Smooth muscle cell (in vitro differentiated cells): ENCODE results near the gene CDC14A. TPM values are rescaled to one million over a fixed set of nuclear protein-coding genes. Genes with fewer than 3 reads are reported as not detected.

Experiments
- DNase-seq: peaks from one replicate; lab custom pipeline; 2025; ENCODE audit not compliant: unreplicated experiment; lab: John Stamatoyannopoulos, UW
- H2AFZ ChIP-seq: fragments of 200-600 bp; sonication (generic); 2 replicates; pipeline ENCODE4 v1.6.0; 2016; ENCODE audit warnings: antibody characterized with exemption, low read depth, mild to moderate bottlenecking
- H3F3A ChIP-seq: fragments of 200-600 bp; sonication (generic); 2 replicates; pipeline ENCODE4 v1.6.0; 2017; ENCODE audit warnings: antibody characterized with exemption, low read depth
- H3K27ac ChIP-seq: fragments of 200-600 bp; sonication (generic); 2 replicates; pipeline ENCODE4 v1.5.1; 2016; ENCODE audit warnings: low read depth, mild to moderate bottlenecking
- H3K27me3 ChIP-seq: fragments of 200-600 bp; sonication (generic); 2 replicates; pipeline ENCODE4 v1.6.1; 2016; ENCODE audit warnings: low read depth, mild to moderate bottlenecking
- H3K36me3 ChIP-seq: fragments of 200-600 bp; sonication (generic); 2 replicates; pipeline ENCODE4 v1.5.1; 2016; ENCODE audit warnings: low read depth
- H3K4me1 ChIP-seq: fragments of 200-600 bp; sonication (generic); 2 replicates; pipeline ENCODE4 v1.5.1; 2016; ENCODE audit warnings: low read depth
- H3K4me2 ChIP-seq: fragments of 200-600 bp; sonication (generic); 2 replicates; pipeline ENCODE4 v1.6.0; 2016; ENCODE audit warnings: mild to moderate bottlenecking
- H3K4me3 ChIP-seq: fragments of 200-600 bp; sonication (generic); 2 replicates; pipeline ENCODE4 v1.5.1; 2016; ENCODE audit warnings: mild to moderate bottlenecking
- H3K79me2 ChIP-seq: fragments of 200-600 bp; sonication (generic); 2 replicates; pipeline ENCODE4 v1.6.0; 2016; ENCODE audit warnings: low read depth, mild to moderate bottlenecking
- H3K9ac ChIP-seq: fragments of 200-600 bp; sonication (generic); 2 replicates; pipeline ENCODE4 v1.6.0; 2016; ENCODE audit warnings: low read depth
- H3K9me3 ChIP-seq: fragments of 200-600 bp; sonication (generic); replicated peaks from 2 replicates; pipeline ENCODE4 v1.5.1; 2016; ENCODE audit warnings: low read depth
- H4K20me1 ChIP-seq: fragments of 200-600 bp; sonication (generic); 2 replicates; pipeline ENCODE4 v1.6.0; 2016; ENCODE audit warnings: low read depth
- WGBS: methylation state at CpG from one replicate; pipeline ENCODE4 v1.1.7; 2016; ENCODE audit warnings: low lambda C conversion rate; 5-methylcytosine and 5-hydroxymethylcytosine counted together
- polyA plus RNA-seq: library from polyadenylated mRNA; unstranded; fragments of >200 nt; fragmentation: Nextera tagmentation; extraction: Ambion mirVana; gene quantifications from 2 replicates; pipeline ENCODE4 v1.2.1, GENCODE V29; 2016
- total RNA-seq: library from RNA; depleted of rRNA; stranded (reverse); fragments of >200 nt; gene quantifications from 2 replicates; pipeline ENCODE4 v1.2.3, GENCODE V29; 2014
- TF ChIP-seq, protein P1 (sequence below): fragments of 200-600 bp; sonication (generic); IDR thresholded peaks from 2 replicates; pipeline ENCODE4 v1.5.1; 2017; ENCODE audit warnings: borderline replicate concordance, mild to moderate bottlenecking, antibody characterized with exemption; ENCODE audit not compliant: insufficient read depth, poor library complexity, severe bottlenecking

Gene CDC14A
- total and polyA plus RNA-seq, 2 experiments from 2014 or later: 2.8 to 15.9 TPM

DNA sequence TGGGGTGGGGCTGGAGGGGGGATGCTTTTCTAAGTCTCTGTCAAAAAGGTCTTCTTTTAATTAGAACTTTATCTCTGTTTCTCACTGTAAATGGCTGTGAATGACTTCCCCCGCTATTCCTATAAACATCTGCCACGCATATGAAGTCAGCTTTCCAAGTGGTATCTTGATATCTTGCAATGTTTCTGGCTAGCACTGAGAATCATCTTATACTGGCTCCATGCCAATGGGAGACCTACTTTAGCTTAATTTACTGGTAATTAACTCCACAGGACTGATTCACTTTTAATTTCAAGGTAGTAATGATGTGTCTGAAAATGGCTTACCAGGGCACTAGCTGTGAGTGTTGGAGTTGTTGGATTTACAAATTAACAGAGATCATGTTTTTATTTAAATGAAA is 190.0 kb downstream of the CDC14A start:
- no peaks in the 10 kb centered on the region for H3F3A ChIP-seq
- H3K4me2 ChIP-seq: no peak overlapping the region
- H3K79me2 ChIP-seq: no peaks in the 10 kb centered on the region
- no peak overlapping the region for H3K4me3 ChIP-seq
- no peaks in the 10 kb centered on the region for H3K36me3 ChIP-seq
- no peak overlapping the region for H2AFZ ChIP-seq
- DNase-seq: no peak
- 36% methylated on average over 2 of the region's 2 CpGs for WGBS
- H3K9ac ChIP-seq: no peak overlapping the region
- peaks cover 66% of the 10 kb centered on the region for H3K27me3 ChIP-seq
- no peaks in the 10 kb centered on the region for H3K9me3 ChIP-seq
- no peaks in the 10 kb centered on the region for H4K20me1 ChIP-seq
- H3K27ac ChIP-seq: no peak overlapping the region
- H3K4me1 ChIP-seq: peaks cover 13% of the 10 kb centered on the region
- TF ChIP-seq, protein P1, sequence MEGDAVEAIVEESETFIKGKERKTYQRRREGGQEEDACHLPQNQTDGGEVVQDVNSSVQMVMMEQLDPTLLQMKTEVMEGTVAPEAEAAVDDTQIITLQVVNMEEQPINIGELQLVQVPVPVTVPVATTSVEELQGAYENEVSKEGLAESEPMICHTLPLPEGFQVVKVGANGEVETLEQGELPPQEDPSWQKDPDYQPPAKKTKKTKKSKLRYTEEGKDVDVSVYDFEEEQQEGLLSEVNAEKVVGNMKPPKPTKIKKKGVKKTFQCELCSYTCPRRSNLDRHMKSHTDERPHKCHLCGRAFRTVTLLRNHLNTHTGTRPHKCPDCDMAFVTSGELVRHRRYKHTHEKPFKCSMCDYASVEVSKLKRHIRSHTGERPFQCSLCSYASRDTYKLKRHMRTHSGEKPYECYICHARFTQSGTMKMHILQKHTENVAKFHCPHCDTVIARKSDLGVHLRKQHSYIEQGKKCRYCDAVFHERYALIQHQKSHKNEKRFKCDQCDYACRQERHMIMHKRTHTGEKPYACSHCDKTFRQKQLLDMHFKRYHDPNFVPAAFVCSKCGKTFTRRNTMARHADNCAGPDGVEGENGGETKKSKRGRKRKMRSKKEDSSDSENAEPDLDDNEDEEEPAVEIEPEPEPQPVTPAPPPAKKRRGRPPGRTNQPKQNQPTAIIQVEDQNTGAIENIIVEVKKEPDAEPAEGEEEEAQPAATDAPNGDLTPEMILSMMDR: no peak

DNA sequence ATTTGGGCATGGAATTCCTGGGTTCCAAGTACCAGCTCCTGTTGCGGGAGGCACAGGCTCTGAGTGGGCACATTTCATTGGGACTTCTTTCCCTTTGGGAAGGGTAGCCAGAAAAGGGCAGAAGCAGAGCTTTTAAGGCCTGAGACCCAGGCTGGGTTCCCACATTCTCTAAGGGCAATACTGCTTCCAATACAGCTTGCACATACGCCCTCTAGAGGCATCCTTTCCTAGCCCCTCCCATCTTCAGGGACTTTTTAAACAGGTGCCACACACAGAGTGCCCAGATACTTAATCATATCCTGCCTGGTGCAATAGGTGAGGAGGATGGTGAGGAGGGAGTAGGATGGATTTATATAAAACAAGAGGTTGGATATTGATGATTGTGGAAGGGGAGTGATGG is 191.3 kb downstream of the CDC14A start:
- 44% methylated on average over 2 of the region's 2 CpGs for WGBS
- no peak for DNase-seq
- Histone ChIP-seq H3K9me3 (no peaks in the 10 kb centered on the region), H4K20me1 (no peaks in the 10 kb centered on the region), H3K27me3 (peaks cover 56% of the 10 kb centered on the region), H2AFZ (no peak overlapping the region), H3K27ac (no peak overlapping the region), H3K4me3 (no peak overlapping the region), H3K4me2 (no peak overlapping the region), H3K36me3 (no peaks in the 10 kb centered on the region), H3K9ac (no peak overlapping the region), H3F3A (no peaks in the 10 kb centered on the region), H3K79me2 (no peaks in the 10 kb centered on the region), H3K4me1 (peaks cover 13% of the 10 kb centered on the region)
- TF ChIP-seq, protein P1: no peak

DNA sequence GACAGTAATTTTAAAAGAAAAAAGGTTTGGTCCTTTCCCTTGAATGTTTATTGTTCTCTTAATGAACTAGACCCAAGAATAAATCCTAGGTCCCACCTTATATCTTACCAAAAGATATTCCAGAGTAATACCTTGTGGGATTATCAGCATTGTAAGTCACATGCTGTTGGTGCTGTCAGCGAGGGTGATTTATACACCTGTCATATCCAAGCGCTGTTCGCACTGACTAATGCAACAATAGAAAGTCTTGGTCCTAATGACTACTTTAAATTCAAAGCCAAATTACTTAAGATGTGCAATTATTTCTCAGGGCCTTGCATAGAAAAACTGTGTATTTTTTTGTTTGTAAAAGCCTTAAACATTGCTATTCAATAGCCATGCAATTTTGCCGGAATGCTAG is 192.5 kb downstream of the CDC14A start:
- peaks cover 7% of the 10 kb centered on the region for H3K4me1 ChIP-seq
- H4K20me1 ChIP-seq: no peaks in the 10 kb centered on the region
- H3K27ac ChIP-seq: no peak overlapping the region
- H3K27me3 ChIP-seq: peaks cover 44% of the 10 kb centered on the region
- 94% methylated on average over 4 of the region's 4 CpGs for WGBS
- no peaks in the 10 kb centered on the region for H3K79me2 ChIP-seq
- no peaks in the 10 kb centered on the region for H3K36me3 ChIP-seq
- no peak for DNase-seq
- H2AFZ ChIP-seq: no peak overlapping the region
- H3K9ac ChIP-seq: no peak overlapping the region
- H3K9me3 ChIP-seq: no peaks in the 10 kb centered on the region
- no peaks in the 10 kb centered on the region for H3F3A ChIP-seq
- TF ChIP-seq, protein P1: no peak
- no peak overlapping the region for H3K4me3 ChIP-seq
- no peak overlapping the region for H3K4me2 ChIP-seq

DNA sequence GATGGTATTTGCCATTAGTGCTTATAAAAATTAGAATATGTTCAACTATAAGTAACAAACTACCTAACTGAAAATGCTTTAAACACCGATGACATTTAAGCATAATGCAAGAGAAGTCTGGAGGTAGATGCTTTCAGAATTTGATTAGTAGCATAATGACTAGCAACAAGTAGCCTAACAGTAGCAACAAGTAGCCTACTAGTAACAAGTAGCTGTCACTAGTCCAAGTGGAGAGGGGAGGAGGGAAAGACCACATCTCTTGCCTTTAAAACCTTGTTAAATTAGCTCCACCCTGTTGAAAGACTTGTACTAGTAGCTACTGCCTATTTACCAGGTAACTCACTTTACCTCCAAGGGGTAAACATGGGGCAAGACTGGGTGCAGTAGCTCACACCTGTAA is 193.5 kb downstream of the CDC14A start:
- DNase-seq: no peak
- Histone ChIP-seq H4K20me1 (no peaks in the 10 kb centered on the region), H3K4me3 (no peak overlapping the region), H3K27ac (no peak overlapping the region), H3K36me3 (no peaks in the 10 kb centered on the region), H3F3A (no peaks in the 10 kb centered on the region), H3K4me2 (no peak overlapping the region), H3K27me3 (peaks cover 33% of the 10 kb centered on the region), H3K4me1 (peaks cover 7% of the 10 kb centered on the region), H3K9me3 (no peaks in the 10 kb centered on the region), H3K79me2 (no peaks in the 10 kb centered on the region), H3K9ac (no peak overlapping the region), H2AFZ (no peak overlapping the region)
- TF ChIP-seq, protein P1: no peak
- WGBS: 92% methylated on average over 1 of the region's 1 CpG
